SKM-1 treated with dmso at 0.1 percent for 144 hours (cell line): ENCODE data around the gene SKI.

Experiments
- DNase-seq: peaks from one replicate; lab custom pipeline; 2025; ENCODE audit not compliant: unreplicated experiment; lab: John Stamatoyannopoulos, UW

The SKI gene

GRCh38 chr1:2209400-2210083, 18.6 kb upstream of the SKI start:
- no peak for DNase-seq

DNA sequence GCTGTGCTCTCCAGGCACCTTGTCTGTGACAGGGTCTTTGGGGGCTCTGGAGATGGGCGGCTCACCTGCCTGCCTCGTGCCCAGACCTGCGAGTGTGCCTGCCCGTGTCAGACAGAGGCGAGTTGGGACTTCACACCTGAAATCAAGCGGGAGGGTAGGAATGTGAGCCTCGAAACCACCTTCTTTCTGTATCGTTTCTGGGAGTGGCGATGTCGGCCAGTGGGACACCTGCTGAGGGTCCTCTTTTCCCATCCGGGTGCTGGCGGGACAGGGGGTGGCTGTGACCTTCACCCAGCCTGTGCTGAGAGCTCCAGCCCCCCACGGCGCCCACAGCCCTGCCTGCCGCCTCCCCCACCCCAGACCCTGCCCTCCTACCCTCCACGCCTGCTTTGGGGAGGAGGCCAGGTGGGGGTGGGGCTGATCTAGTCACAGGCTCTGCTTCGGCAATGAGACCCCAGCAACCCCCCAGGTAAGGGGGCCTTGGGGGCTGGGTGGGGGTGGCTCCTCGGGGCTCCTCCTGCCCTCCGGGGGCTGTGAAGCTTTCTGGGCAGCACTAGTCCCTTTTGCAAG, 17.9 kb upstream of the SKI start:
- no peak for DNase-seq

DNA sequence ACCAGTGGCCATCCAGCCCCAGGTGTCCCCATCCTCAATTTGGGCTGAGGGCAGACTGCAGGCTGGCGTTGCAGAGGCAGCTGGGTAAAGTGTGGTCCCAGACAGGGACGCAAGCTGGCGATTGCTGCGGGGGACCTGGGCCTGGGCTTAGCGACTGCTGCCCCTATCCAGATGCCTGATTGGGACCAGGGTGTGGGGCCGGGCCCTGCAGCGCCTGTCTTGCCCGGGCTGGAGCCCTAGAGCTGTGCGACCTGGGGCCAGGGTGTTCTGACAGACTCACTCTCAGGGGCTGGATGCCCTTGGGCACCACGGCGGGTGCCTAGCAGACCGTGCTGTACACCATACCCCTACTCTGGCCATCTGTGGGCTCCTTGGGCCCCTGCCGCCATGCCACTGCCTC, 17.3 kb upstream of the SKI start:
- DNase-seq = no peak

- DNase-seq = no peak
Measured at GRCh38 chr1:2212274-2212531, 15.9 kb upstream of the SKI start.

GRCh38 chr1:2212532-2213491, 15.3 kb upstream of the SKI start:
- DNase-seq = no peak

GRCh38 chr1:2213576-2214505, 14.3 kb upstream of the SKI start:
- DNase-seq = no peak

DNA sequence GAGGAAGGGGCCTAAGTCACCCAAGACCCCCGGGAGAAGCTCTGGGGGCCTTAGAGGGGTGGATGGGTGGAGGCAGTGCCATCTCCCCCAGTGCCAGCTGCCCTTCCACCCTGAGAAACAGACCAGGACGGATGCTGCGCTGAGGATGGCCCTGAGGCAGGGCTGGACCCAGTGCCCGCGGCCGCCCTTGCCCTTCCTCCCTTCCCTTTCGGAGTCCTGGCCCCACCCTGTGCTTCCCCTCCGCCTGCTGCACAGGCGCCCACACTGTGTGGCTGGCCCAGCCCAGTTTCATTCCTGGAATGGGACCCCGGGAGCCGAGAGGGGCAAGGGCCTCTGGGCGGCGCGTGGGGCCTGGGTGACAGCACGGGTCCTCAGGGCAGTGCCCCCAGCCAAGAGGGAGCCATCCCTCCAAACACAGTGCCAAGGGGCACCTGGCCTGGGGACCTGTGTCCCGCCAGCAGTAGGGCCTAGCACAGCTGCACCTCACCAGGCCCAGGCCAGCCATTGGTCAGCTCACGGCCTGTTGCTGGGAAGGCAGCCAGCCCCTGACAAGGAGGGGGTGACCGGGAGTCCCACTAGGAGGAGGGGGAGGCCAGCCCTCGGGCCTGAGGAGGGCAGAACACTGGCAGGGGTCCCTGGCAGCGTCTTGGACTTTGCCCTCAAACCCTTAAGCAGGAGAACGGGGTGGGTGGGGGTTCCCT, 13.4 kb upstream of the SKI start:
- DNase-seq = no peak

DNA sequence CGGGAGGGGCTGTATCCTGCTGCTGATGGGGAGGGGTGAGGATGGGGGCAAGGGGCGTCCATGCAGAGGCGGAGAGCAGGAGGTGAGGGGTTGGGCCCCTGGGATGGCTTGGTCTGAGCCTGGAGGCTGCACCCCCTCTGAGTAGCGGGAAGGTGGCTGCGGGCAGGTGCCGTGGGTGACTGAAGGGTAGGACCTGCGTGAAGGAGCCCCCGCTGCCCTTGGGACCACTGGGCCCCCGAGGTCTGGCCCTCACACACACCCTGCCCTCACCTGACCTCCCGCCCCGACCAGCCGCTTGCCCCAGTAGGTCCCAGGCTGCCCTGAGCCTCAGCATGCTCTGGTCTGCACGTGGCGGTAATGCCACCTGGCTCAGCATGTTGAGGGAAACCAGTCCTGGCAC, 12.8 kb upstream of the SKI start:
- DNase-seq = no peak

DNA sequence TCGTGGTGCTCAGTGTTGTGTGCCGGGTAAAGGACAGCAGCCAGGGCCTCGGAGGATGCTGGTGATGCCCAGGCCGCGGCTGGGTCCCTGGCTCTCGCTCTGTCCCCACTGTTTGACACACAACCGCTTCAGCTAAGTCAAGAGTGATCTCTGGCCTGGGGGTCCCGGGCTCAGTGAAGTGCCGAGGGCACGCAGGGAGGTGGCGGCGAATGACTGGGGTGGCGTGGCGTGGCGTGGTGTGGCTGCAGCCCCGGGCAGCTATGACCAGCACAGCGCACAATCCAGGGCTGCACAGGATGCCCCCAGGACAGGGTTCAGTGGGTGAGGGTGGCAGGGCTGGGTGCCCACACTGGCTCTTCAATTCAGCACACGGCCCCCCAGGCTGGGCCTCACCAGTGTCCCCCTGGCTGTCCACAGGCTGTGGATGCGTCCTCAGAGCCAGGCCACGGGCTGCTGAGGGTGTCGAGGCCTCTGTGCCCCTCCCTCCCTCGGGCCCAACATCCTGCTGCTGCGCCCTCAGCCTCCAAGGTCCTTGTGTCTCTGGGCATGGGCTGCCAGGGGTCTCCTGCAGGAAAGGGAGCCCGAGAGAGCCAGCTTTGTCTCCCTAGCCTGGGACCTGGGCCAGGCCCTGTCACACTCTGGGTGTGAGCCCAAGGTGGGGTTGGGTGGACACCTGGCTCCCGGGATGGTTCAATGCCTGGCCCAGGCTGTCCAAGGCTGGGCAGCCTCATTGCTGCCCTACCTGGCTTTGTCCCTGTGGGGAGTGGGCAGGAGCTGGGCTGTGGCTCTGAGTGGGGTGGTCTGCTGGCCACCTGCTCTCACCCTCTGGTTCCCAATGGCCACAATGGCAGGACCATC, 12.0 kb upstream of the SKI start:
- no peak for DNase-seq

DNA sequence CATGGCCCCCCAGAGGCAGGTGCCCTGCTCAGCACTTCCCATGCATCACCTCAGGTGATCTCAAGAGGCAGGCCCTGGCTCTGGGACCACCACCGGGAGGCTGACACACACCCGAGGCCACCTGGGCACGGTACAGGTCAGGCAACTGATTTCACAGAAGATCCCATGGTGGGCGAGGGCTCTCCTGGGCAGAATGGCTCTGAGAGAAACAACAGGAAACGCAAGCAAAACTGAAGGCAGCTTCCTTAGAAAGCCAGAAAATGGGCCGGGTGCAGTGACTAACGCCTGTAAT, 11.4 kb upstream of the SKI start:
- DNase-seq = no peak

DNA sequence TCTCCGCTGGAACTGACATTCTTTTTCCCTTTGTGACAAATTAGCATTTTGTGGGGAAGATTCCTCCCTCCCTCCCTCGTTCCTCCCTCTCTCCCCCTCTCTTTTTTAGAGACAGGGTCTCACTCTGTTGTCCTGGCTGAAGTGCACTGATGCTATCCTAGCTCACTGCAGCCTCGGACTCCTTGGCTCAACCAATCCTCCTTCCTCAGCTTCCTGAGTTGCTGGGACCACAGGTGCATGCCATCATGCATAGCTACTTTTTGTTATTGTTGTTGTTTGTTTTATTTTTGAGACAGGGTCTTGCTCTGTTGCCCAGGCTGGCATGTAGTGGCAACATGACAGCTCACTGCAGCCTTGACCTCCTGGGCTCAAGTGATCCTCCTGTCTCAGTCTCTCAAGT, 6.8 kb upstream of the SKI start:
- no peak for DNase-seq

GRCh38 chr1:2224170-2224584, 3.9 kb upstream of the SKI start:
- DNase-seq = no peak

- DNase-seq = no peak
Measured at GRCh38 chr1:2224631-2225428, 3.3 kb upstream of the SKI start.

DNA sequence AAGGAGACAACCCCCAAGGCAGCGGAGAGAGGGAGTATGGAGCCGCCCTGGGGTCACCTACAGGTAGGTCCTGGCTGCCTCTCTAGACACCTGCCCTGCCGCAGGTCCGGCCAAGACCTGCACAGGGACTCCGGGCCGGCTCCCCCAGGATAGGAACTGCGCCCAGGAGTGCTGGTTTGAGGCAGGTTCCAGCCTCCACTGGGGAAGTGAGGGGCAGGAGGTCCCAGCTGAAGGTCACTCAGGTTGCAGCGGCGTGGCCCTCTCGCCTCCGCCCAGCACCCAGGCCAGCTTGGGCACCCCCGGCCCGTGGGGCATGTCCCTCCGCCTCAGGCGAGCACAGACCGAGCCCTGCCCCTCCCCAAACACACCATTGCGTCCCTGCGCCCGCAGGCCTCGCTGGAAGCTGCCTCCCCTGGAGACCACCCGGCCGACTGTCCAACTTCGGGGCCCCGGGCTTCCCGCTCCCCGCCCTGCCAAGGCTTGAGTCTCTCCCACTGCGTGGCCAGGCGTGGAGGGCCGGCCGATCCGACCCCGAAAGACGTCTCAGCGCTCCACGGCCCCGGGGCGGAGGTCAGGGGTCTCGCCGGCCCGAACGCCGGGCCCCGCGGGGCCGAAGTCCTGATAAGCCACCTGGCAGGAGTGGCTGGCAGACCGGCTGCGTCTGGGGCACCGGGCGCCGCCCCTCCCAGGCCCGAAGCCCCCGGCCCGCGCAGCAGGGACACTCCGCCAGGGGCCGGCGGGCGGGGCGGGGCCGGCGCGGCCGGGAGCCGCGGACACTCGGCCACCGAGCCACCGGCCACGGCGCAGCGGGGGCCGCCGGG, 1.4 kb upstream of the SKI start:
- DNase-seq = no peak

GRCh38 chr1:2227346-2228156, 568 bp upstream of the SKI start:
- peak; percentile 91 for DNase-seq

DNA sequence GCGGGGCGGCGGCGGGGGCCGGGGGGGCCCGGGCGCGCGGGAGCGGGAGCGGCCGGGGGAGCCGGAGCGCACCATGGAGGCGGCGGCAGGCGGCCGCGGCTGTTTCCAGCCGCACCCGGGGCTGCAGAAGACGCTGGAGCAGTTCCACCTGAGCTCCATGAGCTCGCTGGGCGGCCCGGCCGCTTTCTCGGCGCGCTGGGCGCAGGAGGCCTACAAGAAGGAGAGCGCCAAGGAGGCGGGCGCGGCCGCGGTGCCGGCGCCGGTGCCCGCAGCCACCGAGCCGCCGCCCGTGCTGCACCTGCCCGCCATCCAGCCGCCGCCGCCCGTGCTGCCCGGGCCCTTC, 546 bp downstream of the SKI start:
- no peak for DNase-seq

- no peak for DNase-seq
Measured at GRCh38 chr1:2229037-2229864, 1.1 kb downstream of the SKI start.
